ENCODE results near the gene AP3M1.
A peak's percentile ranks its signal among the peaks of the same experiment; 100 is the strongest.

AP3M1 gene

GRCh38 chr10:74104480-74104879 is 46.1 kb downstream of the AP3M1 start (continued):
- TF ChIP-seq BACH2 (CRISPR knock-in tag; IDR thresholded peaks at IDR 0.05; ENCODE audit: borderline replicate concordance) (no peak), ZNF565 (CRISPR knock-in tag; conservative IDR thresholded peaks at IDR 0.05; ENCODE audit: low read depth) (no peak), ZC3H10 (CRISPR knock-in tag; IDR thresholded peaks at IDR 0.05) (no peak)
- TF ChIP-seq, protein P1, sequence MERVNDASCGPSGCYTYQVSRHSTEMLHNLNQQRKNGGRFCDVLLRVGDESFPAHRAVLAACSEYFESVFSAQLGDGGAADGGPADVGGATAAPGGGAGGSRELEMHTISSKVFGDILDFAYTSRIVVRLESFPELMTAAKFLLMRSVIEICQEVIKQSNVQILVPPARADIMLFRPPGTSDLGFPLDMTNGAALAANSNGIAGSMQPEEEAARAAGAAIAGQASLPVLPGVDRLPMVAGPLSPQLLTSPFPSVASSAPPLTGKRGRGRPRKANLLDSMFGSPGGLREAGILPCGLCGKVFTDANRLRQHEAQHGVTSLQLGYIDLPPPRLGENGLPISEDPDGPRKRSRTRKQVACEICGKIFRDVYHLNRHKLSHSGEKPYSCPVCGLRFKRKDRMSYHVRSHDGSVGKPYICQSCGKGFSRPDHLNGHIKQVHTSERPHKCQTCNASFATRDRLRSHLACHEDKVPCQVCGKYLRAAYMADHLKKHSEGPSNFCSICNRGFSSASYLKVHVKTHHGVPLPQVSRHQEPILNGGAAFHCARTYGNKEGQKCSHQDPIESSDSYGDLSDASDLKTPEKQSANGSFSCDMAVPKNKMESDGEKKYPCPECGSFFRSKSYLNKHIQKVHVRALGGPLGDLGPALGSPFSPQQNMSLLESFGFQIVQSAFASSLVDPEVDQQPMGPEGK (CRISPR knock-in tag; IDR thresholded peaks at IDR 0.05; ENCODE audit: borderline replicate concordance): no peak

- peak; percentile 21; the same call in 2 of the 3 replicates for ATAC-seq
- TF ChIP-seq, protein P2, sequence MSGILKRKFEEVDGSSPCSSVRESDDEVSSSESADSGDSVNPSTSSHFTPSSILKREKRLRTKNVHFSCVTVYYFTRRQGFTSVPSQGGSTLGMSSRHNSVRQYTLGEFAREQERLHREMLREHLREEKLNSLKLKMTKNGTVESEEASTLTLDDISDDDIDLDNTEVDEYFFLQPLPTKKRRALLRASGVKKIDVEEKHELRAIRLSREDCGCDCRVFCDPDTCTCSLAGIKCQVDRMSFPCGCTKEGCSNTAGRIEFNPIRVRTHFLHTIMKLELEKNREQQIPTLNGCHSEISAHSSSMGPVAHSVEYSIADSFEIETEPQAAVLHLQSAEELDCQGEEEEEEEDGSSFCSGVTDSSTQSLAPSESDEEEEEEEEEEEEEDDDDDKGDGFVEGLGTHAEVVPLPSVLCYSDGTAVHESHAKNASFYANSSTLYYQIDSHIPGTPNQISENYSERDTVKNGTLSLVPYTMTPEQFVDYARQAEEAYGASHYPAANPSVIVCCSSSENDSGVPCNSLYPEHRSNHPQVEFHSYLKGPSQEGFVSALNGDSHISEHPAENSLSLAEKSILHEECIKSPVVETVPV (CRISPR knock-in tag; IDR thresholded peaks at IDR 0.05): no peak
- no peak for TF ChIP-seq GLIS3 (CRISPR knock-in tag; IDR thresholded peaks at IDR 0.05)
- TF ChIP-seq TOX (CRISPR knock-in tag; IDR thresholded peaks at IDR 0.05; ENCODE audit: borderline replicate concordance): no peak
- TF ChIP-seq, protein P1 (CRISPR knock-in tag; IDR thresholded peaks at IDR 0.05; ENCODE audit: borderline replicate concordance): no peak
- TF ChIP-seq ZFP30 (CRISPR knock-in tag; IDR thresholded peaks at IDR 0.05): no peak
- no peak for TF ChIP-seq SNAI2 (CRISPR knock-in tag; IDR thresholded peaks at IDR 0.05)
- TF ChIP-seq, protein P3, sequence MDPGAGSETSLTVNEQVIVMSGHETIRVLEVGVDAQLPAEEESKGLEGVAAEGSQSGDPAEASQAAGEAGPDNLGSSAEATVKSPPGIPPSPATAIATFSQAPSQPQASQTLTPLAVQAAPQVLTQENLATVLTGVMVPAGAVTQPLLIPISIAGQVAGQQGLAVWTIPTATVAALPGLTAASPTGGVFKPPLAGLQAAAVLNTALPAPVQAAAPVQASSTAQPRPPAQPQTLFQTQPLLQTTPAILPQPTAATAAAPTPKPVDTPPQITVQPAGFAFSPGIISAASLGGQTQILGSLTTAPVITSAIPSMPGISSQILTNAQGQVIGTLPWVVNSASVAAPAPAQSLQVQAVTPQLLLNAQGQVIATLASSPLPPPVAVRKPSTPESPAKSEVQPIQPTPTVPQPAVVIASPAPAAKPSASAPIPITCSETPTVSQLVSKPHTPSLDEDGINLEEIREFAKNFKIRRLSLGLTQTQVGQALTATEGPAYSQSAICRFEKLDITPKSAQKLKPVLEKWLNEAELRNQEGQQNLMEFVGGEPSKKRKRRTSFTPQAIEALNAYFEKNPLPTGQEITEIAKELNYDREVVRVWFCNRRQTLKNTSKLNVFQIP (CRISPR knock-in tag; IDR thresholded peaks at IDR 0.05; ENCODE audit: borderline replicate concordance, low read depth): no peak
- TF ChIP-seq ZNF70 (CRISPR knock-in tag; IDR thresholded peaks at IDR 0.05): no peak
- TF ChIP-seq, protein P4, sequence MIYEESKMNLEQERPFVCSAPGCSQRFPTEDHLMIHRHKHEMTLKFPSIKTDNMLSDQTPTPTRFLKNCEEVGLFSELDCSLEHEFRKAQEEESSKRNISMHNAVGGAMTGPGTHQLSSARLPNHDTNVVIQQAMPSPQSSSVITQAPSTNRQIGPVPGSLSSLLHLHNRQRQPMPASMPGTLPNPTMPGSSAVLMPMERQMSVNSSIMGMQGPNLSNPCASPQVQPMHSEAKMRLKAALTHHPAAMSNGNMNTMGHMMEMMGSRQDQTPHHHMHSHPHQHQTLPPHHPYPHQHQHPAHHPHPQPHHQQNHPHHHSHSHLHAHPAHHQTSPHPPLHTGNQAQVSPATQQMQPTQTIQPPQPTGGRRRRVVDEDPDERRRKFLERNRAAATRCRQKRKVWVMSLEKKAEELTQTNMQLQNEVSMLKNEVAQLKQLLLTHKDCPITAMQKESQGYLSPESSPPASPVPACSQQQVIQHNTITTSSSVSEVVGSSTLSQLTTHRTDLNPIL (CRISPR knock-in tag; IDR thresholded peaks at IDR 0.05; ENCODE audit: low read depth): no peak
- TF ChIP-seq PPARA (CRISPR knock-in tag; IDR thresholded peaks at IDR 0.05; ENCODE audit: borderline replicate concordance): no peak
- no peak for TF ChIP-seq ZNF565 (CRISPR knock-in tag; conservative IDR thresholded peaks at IDR 0.05; ENCODE audit: low read depth)
Observed at GRCh38 chr10:74103560-74104258, 46.9 kb downstream of the AP3M1 start.

- TF ChIP-seq GLIS3 (CRISPR knock-in tag; IDR thresholded peaks at IDR 0.05): no peak
- TF ChIP-seq PPARA (CRISPR knock-in tag; IDR thresholded peaks at IDR 0.05; ENCODE audit: borderline replicate concordance): no peak
- TF ChIP-seq, protein P5, sequence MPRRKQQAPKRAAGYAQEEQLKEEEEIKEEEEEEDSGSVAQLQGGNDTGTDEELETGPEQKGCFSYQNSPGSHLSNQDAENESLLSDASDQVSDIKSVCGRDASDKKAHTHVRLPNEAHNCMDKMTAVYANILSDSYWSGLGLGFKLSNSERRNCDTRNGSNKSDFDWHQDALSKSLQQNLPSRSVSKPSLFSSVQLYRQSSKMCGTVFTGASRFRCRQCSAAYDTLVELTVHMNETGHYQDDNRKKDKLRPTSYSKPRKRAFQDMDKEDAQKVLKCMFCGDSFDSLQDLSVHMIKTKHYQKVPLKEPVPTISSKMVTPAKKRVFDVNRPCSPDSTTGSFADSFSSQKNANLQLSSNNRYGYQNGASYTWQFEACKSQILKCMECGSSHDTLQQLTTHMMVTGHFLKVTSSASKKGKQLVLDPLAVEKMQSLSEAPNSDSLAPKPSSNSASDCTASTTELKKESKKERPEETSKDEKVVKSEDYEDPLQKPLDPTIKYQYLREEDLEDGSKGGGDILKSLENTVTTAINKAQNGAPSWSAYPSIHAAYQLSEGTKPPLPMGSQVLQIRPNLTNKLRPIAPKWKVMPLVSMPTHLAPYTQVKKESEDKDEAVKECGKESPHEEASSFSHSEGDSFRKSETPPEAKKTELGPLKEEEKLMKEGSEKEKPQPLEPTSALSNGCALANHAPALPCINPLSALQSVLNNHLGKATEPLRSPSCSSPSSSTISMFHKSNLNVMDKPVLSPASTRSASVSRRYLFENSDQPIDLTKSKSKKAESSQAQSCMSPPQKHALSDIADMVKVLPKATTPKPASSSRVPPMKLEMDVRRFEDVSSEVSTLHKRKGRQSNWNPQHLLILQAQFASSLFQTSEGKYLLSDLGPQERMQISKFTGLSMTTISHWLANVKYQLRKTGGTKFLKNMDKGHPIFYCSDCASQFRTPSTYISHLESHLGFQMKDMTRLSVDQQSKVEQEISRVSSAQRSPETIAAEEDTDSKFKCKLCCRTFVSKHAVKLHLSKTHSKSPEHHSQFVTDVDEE (CRISPR knock-in tag; IDR thresholded peaks at IDR 0.05): no peak
- TF ChIP-seq, protein P3 (CRISPR knock-in tag; IDR thresholded peaks at IDR 0.05; ENCODE audit: borderline replicate concordance, low read depth): no peak
- TF ChIP-seq TOX (CRISPR knock-in tag; IDR thresholded peaks at IDR 0.05; ENCODE audit: borderline replicate concordance): no peak
- TF ChIP-seq BACH2 (CRISPR knock-in tag; IDR thresholded peaks at IDR 0.05; ENCODE audit: borderline replicate concordance): no peak
- TF ChIP-seq ZNF8 (CRISPR knock-in tag; IDR thresholded peaks at IDR 0.05): no peak
- no peak for TF ChIP-seq OSR1 (CRISPR knock-in tag; IDR thresholded peaks at IDR 0.05)
- no peak for TF ChIP-seq ARNTL (CRISPR knock-in tag; IDR thresholded peaks at IDR 0.05; ENCODE audit: borderline replicate concordance, low read depth)
- no peak for ATAC-seq
Observed at GRCh38 chr10:74099836-74100235, 50.8 kb downstream of the AP3M1 start.
